AG04450 (cell line): ENCODE data around the gene SDCBP2. TPM values are rescaled to one million over a fixed set of nuclear protein-coding genes. Genes with fewer than 3 reads are reported as not detected.

Source experiments
- CTCF ChIA-PET: fragments of 300-600, 350-600 bp; formaldehyde crosslinking; extraction: SDS; loops from one replicate; lab custom pipeline; 2022; ENCODE audit warnings: antibody characterized with exemption, inconsistent platforms; lab: Charles Lee
- POLR2A ChIA-PET: fragments of 350-600 bp; formaldehyde crosslinking; extraction: SDS; loops from one replicate; lab custom pipeline; 2021; ENCODE audit warnings: antibody characterized with exemption, inconsistent platforms; lab: Yijun Ruan, JAX
- DNase-seq: peaks from one replicate; pipeline ENCODE4 v3.0.0-alpha.2; 2011; ENCODE audit warnings: low read depth, low spot score
- H3K27ac ChIP-seq: one replicate; pipeline ENCODE4 v1.5.1; 2012; ENCODE audit warnings: low read depth, low read length, control low read depth
- H3K27me3 ChIP-seq: one replicate; pipeline ENCODE4 v1.6.0; 2012; ENCODE audit warnings: low read length; ENCODE audit not compliant: control insufficient read depth, insufficient read depth
- H3K4me3 ChIP-seq: 2 replicates; pipeline ENCODE4 v1.5.1; 2011; ENCODE audit warnings: mild to moderate bottlenecking, low read depth, low read length, control low read depth
- H3K9me3 ChIP-seq: 2 replicates; pipeline ENCODE4 v1.5.1; 2012; ENCODE audit warnings: low read length; ENCODE audit not compliant: control insufficient read depth, insufficient read depth
- CTCF ChIP-seq: IDR thresholded peaks from 2 replicates; pipeline ENCODE4 v1.5.1; 2011; ENCODE audit warnings: low read depth, low read length, control low read depth, inconsistent platforms
- polyA plus RNA-seq: library from polyadenylated mRNA; depleted of rRNA; stranded (reverse); fragments of >200 nt; gene quantifications from 2 replicates; pipeline ENCODE4 v1.2.3, GENCODE V29; 2011

The SDCBP2 gene
- polyA plus RNA-seq, 1 experiment = 2.0 TPM

GRCh38 chr20:1323830-1324597 is 4.9 kb downstream of the SDCBP2 start:
- Histone ChIP-seq H3K4me3 (no peak overlapping the region; the same call in 1 of the 2 replicates), H3K9me3 (peaks cover 12% of the 10 kb centered on the region), H3K27ac (peak overlapping the region; percentile 100), H3K27me3 (no peaks in the 10 kb centered on the region)
- no peak for DNase-seq
- POLR2A ChIA-PET = no interaction called here
- no peak for TF ChIP-seq CTCF
- CTCF ChIA-PET = interaction anchor here (1.0 kb wide), 1 partner anchor 73 kb away, joined by 3 read pairs; no protein-coding TSS in a partner anchor

GRCh38 chr20:1323256-1323655 is 5.7 kb downstream of the SDCBP2 start:
- peaks cover 12% of the 10 kb centered on the region for H3K9me3 ChIP-seq
- CTCF ChIA-PET = interaction anchor here (0.6 to 2.3 kb wide), 3 partner anchors 11 to 74 kb away, joined by 3 to 11 read pairs (median 4); no protein-coding TSS in a partner anchor
- H3K27ac ChIP-seq = peak overlapping the region; percentile 96
- TF ChIP-seq CTCF = no peak
- POLR2A ChIA-PET = interaction anchor here (0.6 kb wide), 1 partner anchor 51 kb away, joined by 3 read pairs; no protein-coding TSS in a partner anchor
- no peak for DNase-seq
- H3K4me3 ChIP-seq = no peak overlapping the region
- H3K27me3 ChIP-seq = no peaks in the 10 kb centered on the region

- ChIA-PET CTCF (interaction anchor here (0.6 to 2.3 kb wide), 8 partner anchors 10 to 454 kb away, joined by 3 to 11 read pairs (median 4); no protein-coding TSS in a partner anchor), POLR2A (interaction anchor here (0.6 kb wide), 2 partner anchors 52 to 490 kb away, joined by 3 read pairs; no protein-coding TSS in a partner anchor)
Observed at GRCh38 chr20:1322511-1323245, 6.3 kb downstream of the SDCBP2 start.

GRCh38 chr20:1321654-1321939 is 7.3 kb downstream of the SDCBP2 start:
- Histone ChIP-seq H3K9me3 (peaks cover 12% of the 10 kb centered on the region), H3K27ac (no peak overlapping the region), H3K27me3 (no peaks in the 10 kb centered on the region), H3K4me3 (no peak overlapping the region)
- CTCF ChIA-PET = interaction anchor here (0.6 to 2.3 kb wide), 7 partner anchors 9 to 455 kb away, joined by 3 to 11 read pairs (median 4); no protein-coding TSS in a partner anchor
- no peak for DNase-seq
- POLR2A ChIA-PET = no interaction called here
- TF ChIP-seq CTCF = no peak

More at GRCh38 chr20:1322511-1323245, 6.3 kb downstream of the SDCBP2 start:
- Histone ChIP-seq H3K27ac (peak overlapping the region; percentile 96), H3K9me3 (peaks cover 12% of the 10 kb centered on the region), H3K4me3 (no peak overlapping the region), H3K27me3 (no peaks in the 10 kb centered on the region)
- TF ChIP-seq CTCF = no peak
- peak; percentile 95 for DNase-seq
